Neuronal stem cell (in vitro differentiated cells): Measurements from ENCODE around the gene CNDP2.

ENCODE experiments used
- DNase-seq: peaks from one replicate; pipeline ENCODE4 v3.0.0-alpha.2; 2013; ENCODE audit warnings: low spot score
- H2AFZ ChIP-seq: one replicate; pipeline ENCODE4 v1.6.1; 2013; ENCODE audit warnings: mild to moderate bottlenecking, low read length, inconsistent platforms
- H2AK5ac ChIP-seq: 2 replicates; pipeline ENCODE4 v1.6.1; 2013; ENCODE audit warnings: low read depth, mild to moderate bottlenecking, inconsistent platforms, low read length, moderate library complexity, mixed read lengths
- H2BK120ac ChIP-seq: 2 replicates; pipeline ENCODE4 v1.6.1; 2013; ENCODE audit warnings: low read depth, mild to moderate bottlenecking, inconsistent platforms, low read length, moderate library complexity, mixed read lengths
- H2BK12ac ChIP-seq: one replicate; pipeline ENCODE4 v1.6.1; 2013; ENCODE audit warnings: low read length, inconsistent platforms
- H2BK15ac ChIP-seq: 2 replicates; pipeline ENCODE4 v1.6.1; 2013; ENCODE audit warnings: mild to moderate bottlenecking, low read length, inconsistent platforms, mixed read lengths
- H2BK5ac ChIP-seq: one replicate; pipeline ENCODE4 v1.6.1; 2013; ENCODE audit warnings: inconsistent platforms, mild to moderate bottlenecking, low read length, moderate library complexity
- H3K14ac ChIP-seq: one replicate; pipeline ENCODE4 v1.6.1; 2013; ENCODE audit warnings: low read length, inconsistent platforms
- H3K18ac ChIP-seq: 2 replicates; pipeline ENCODE4 v1.6.1; 2013; ENCODE audit warnings: low read length, inconsistent platforms
- H3K23ac ChIP-seq: 2 replicates; pipeline ENCODE4 v1.6.1; 2013; ENCODE audit warnings: low read depth, mild to moderate bottlenecking, mixed read lengths, low read length, inconsistent platforms; ENCODE audit not compliant: poor library complexity
- H3K27ac ChIP-seq: replicated peaks from 3 replicates; pipeline ENCODE4 v1.5.1; 2013; ENCODE audit warnings: low read length, inconsistent platforms
- H3K27me3 ChIP-seq, 3 experiments: 2 replicates each; pipeline ENCODE4 v1.6.1; 2013; ENCODE audit warnings: low read length in 3 of 3, mild to moderate bottlenecking in 2 of 3, inconsistent platforms in 1 of 3, low read depth in 1 of 3, mixed read lengths in 1 of 3, moderate library complexity in 1 of 3; ENCODE audit not compliant: control insufficient read depth in 3 of 3, insufficient read depth in 3 of 3
- H3K36me3 ChIP-seq, 2 donors: replicated peaks in 1 of 2; 2 replicates each; pipeline ENCODE4 v1.6.1; 2013; ENCODE audit warnings: low read length in 2 of 2; ENCODE audit not compliant: control insufficient read depth in 2 of 2, insufficient read depth in 2 of 2
- H3K4ac ChIP-seq: 2 replicates; pipeline ENCODE4 v1.6.1; 2013; ENCODE audit warnings: inconsistent platforms, mild to moderate bottlenecking, low read length, moderate library complexity
- H3K4me1 ChIP-seq, 2 donors: 1 replicate in 1 of 2; 2 replicates in 1 of 2; pipeline ENCODE4 v1.6.1; 2013; ENCODE audit warnings: low read length in 2 of 2, low read depth in 1 of 2; ENCODE audit not compliant: control insufficient read depth in 2 of 2, insufficient read depth in 1 of 2
- H3K4me2 ChIP-seq: one replicate; pipeline ENCODE4 v1.6.1; 2013; ENCODE audit warnings: mild to moderate bottlenecking, low read length, inconsistent platforms; ENCODE audit not compliant: insufficient read depth, poor library complexity, severe bottlenecking
- H3K4me3 ChIP-seq, 2 donors: 2 replicates each; pipeline ENCODE4 v1.5.1; 2013; ENCODE audit warnings: low read length in 2 of 2, mild to moderate bottlenecking in 2 of 2, inconsistent platforms in 1 of 2, moderate library complexity in 1 of 2
- H3K79me1 ChIP-seq: one replicate; pipeline ENCODE4 v1.6.1; 2013; ENCODE audit warnings: low read depth, mild to moderate bottlenecking, inconsistent platforms, low read length, moderate library complexity
- H3K9ac ChIP-seq: one replicate; pipeline ENCODE4 v1.6.1; 2013; ENCODE audit warnings: mild to moderate bottlenecking, low read depth, low read length, inconsistent platforms; ENCODE audit not compliant: poor library complexity
- H3K9me3 ChIP-seq, 2 donors: replicated peaks in 1 of 2; 2 replicates each; pipeline versions ENCODE3 to v1.6.1; 2013; ENCODE audit warnings: low read length in 2 of 2, mild to moderate bottlenecking in 2 of 2, inconsistent platforms in 1 of 2, low read depth in 1 of 2, mixed read lengths in 1 of 2, moderate library complexity in 1 of 2; ENCODE audit not compliant: control insufficient read depth in 2 of 2, insufficient read depth in 1 of 2
- H4K8ac ChIP-seq: one replicate; pipeline ENCODE4 v1.6.1; 2013; ENCODE audit warnings: low read depth, mild to moderate bottlenecking, inconsistent platforms, low read length, moderate library complexity
- H4K91ac ChIP-seq: one replicate; pipeline ENCODE4 v1.6.1; 2013; ENCODE audit warnings: low read length, low read depth, mild to moderate bottlenecking, inconsistent platforms; ENCODE audit not compliant: poor library complexity
- WGBS, 2 donors: extraction: QIAGEN DNeasy Blood & Tissue Kit; methylation state at CpG; one replicate each; pipeline ENCODE4 v1.1.7; 2013; ENCODE audit warnings: missing lambda C conversion rate in 2 of 2, mixed read lengths in 1 of 2; ENCODE audit not compliant: insufficient read length in 2 of 2, insufficient replicate concordance in 1 of 2; ENCODE audit errors: extremely low coverage in 2 of 2; 5-methylcytosine and 5-hydroxymethylcytosine counted together

Gene CNDP2

GRCh38 chr18:74489676-74490075 is 6.5 kb upstream of the CNDP2 start:
- H2BK5ac ChIP-seq: no peak overlapping the region
- H2AFZ ChIP-seq: no peak overlapping the region
- no peak overlapping the region for H2BK120ac ChIP-seq
- no CpG with 5 or more reads among the region's 7 CpGs for WGBS, 2 donors
- no peaks in the 10 kb centered on the region for H3K79me1 ChIP-seq
- no peak overlapping the region for H3K9ac ChIP-seq
- no peak overlapping the region for H2BK12ac ChIP-seq
- no peaks in the 10 kb centered on the region for H3K36me3 ChIP-seq
- no peak overlapping the region for H3K4ac ChIP-seq
- peaks cover 0 to 11% (median 0%) of the 10 kb centered on the region in 3 experiments for H3K27me3 ChIP-seq
- no peak overlapping the region for H2BK15ac ChIP-seq
- no peak overlapping the region for H2AK5ac ChIP-seq
- H3K23ac ChIP-seq: no peak overlapping the region
- no peak overlapping the region for H4K8ac ChIP-seq
- no peak overlapping the region for H3K14ac ChIP-seq
- H3K18ac ChIP-seq: no peak overlapping the region
- no peak overlapping the region for H3K27ac ChIP-seq
- DNase-seq: no peak
- H3K4me3 ChIP-seq: no peak overlapping the region
- H3K9me3 ChIP-seq: peaks cover 0 to 6% of the 10 kb centered on the region in 2 donors
- no peak overlapping the region for H4K91ac ChIP-seq
- H3K4me2 ChIP-seq: no peak overlapping the region
- peaks cover 12 to 13% of the 10 kb centered on the region in 2 donors for H3K4me1 ChIP-seq

GRCh38 chr18:74492259-74492658 is 3.9 kb upstream of the CNDP2 start:
- Histone ChIP-seq H2BK12ac (no peak overlapping the region), H3K79me1 (peaks cover under 1% of the 10 kb centered on the region), H3K9ac (no peak overlapping the region), H3K4me2 (no peak overlapping the region), H3K14ac (no peak overlapping the region), H3K4ac (no peak overlapping the region), H4K91ac (no peak overlapping the region), H3K9me3 (peaks cover 0 to 6% of the 10 kb centered on the region in 2 donors), H3K36me3 (no peaks in the 10 kb centered on the region), H3K27ac (no peak overlapping the region), H2BK120ac (no peak overlapping the region), H4K8ac (no peak overlapping the region), H3K18ac (no peak overlapping the region), H3K4me3 (peak overlapping the region in 1 of 2 donors; percentile 28), H2BK5ac (no peak overlapping the region), H2BK15ac (no peak overlapping the region), H2AK5ac (no peak overlapping the region), H3K27me3 (peaks cover 0 to 8% (median 0%) of the 10 kb centered on the region in 3 experiments), H3K23ac (no peak overlapping the region), H2AFZ (no peak overlapping the region), H3K4me1 (peaks cover 3 to 7% of the 10 kb centered on the region in 2 donors)
- DNase-seq: no peak
- no CpG with 5 or more reads among the region's 3 CpGs for WGBS, 2 donors

- Histone ChIP-seq H3K18ac (peak overlapping the region; percentile 23), H4K8ac (no peak overlapping the region), H3K9me3 (peaks cover 0 to 6% of the 10 kb centered on the region in 2 donors), H3K4me2 (no peak overlapping the region), H3K14ac (no peak overlapping the region), H3K4me1 (peaks cover 5 to 11% of the 10 kb centered on the region in 2 donors), H2AFZ (no peak overlapping the region), H3K79me1 (peaks cover 4% of the 10 kb centered on the region), H2BK15ac (no peak overlapping the region), H2BK5ac (no peak overlapping the region), H2AK5ac (no peak overlapping the region), H3K27me3 (peaks cover 0 to 6% (median 0%) of the 10 kb centered on the region in 3 experiments), H4K91ac (no peak overlapping the region), H3K4ac (peak overlapping the region; percentile 26), H3K9ac (peak overlapping the region; percentile 45), H3K4me3 (no peak overlapping the region), H3K27ac (no peak overlapping the region), H3K23ac (no peak overlapping the region), H2BK120ac (no peak overlapping the region), H3K36me3 (peaks cover under 1 to 14% of the 10 kb centered on the region in 2 donors), H2BK12ac (no peak overlapping the region)
- DNase-seq: peak; percentile 47
- no CpG with 5 or more reads among the region's 1 CpG for WGBS, 2 donors
These were observed 2.5 kb upstream of the CNDP2 start for GRCh38 chr18:74493689-74494088.

GRCh38 chr18:74494514-74494913 is 1.6 kb upstream of the CNDP2 start:
- H2BK120ac ChIP-seq: no peak overlapping the region
- no peak overlapping the region for H3K27ac ChIP-seq
- H2BK12ac ChIP-seq: no peak overlapping the region
- H3K27me3 ChIP-seq: no peaks in the 10 kb centered on the region
- H4K91ac ChIP-seq: no peak overlapping the region
- WGBS, 2 donors: no CpG with 5 or more reads among the region's 1 CpG
- H4K8ac ChIP-seq: no peak overlapping the region
- no peak overlapping the region for H3K23ac ChIP-seq
- no peak overlapping the region for H3K18ac ChIP-seq
- no peak overlapping the region for H3K14ac ChIP-seq
- no peak overlapping the region for H2BK5ac ChIP-seq
- H3K9me3 ChIP-seq: peaks cover 0 to 6% of the 10 kb centered on the region in 2 donors
- no peak overlapping the region for H3K4me2 ChIP-seq
- H3K4me3 ChIP-seq: no peak overlapping the region
- H3K36me3 ChIP-seq: peaks cover 3 to 21% of the 10 kb centered on the region in 2 donors
- H3K9ac ChIP-seq: no peak overlapping the region
- H3K79me1 ChIP-seq: peaks cover 4% of the 10 kb centered on the region
- DNase-seq: no peak
- no peak overlapping the region for H2AK5ac ChIP-seq
- no peak overlapping the region for H2BK15ac ChIP-seq
- no peak overlapping the region for H3K4ac ChIP-seq
- peaks cover 5 to 10% of the 10 kb centered on the region in 2 donors for H3K4me1 ChIP-seq
- H2AFZ ChIP-seq: no peak overlapping the region
